ENCODE data around the gene CCDC87. TPM values are rescaled to one million over a fixed set of nuclear protein-coding genes. Genes with fewer than 3 reads are reported as not detected.

Gene CCDC87
- total and polyA plus RNA-seq, 2 of the 8 experiments (the other 6 are each of a cell fraction or from before 2014, with no cell fraction given), result 0.32 to 0.99 TPM

DNA sequence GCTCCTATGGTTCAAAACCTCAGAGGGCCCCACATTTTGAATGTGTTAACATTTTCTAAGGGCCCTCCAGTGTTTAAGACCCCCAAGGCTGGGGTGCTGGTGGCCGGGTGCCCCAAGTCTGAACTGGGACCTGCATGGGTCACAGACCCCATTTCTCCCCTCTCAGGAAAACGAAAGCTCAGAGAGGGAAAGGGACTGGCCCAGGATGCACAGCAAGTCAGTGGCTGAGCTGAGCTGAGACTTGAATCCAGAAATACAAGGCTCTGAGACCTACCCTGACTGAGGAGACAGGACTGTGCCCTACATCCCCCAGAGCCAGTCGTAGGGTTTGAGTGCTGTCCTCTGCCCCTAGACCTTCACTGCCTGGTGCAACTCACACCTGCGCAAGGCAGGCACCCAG lies 42.0 kb downstream of the CCDC87 start:
- H4K91ac ChIP-seq (replicated peaks; ENCODE audit: insufficient read length, low read length), result no peak overlapping the region
- DNase-seq (ENCODE audit: low read depth in 1 of 2, low spot score in 2 of 2) (no peak), FAIRE-seq (no peak)
- no peak overlapping the region for H3K4me3 ChIP-seq (ENCODE audit: extremely low read depth in 1 of 4, insufficient read depth in 2 of 4, low read depth in 3 of 4, low read length in 4 of 4)
- no peaks in the 10 kb centered on the region for H3K27me3 ChIP-seq (replicated peaks in 1 of 4; ENCODE audit: control insufficient read depth in 3 of 4, extremely low read depth in 1 of 4, insufficient read depth in 3 of 4, low read length in 3 of 4)
- H3K23me2 ChIP-seq (ENCODE audit: low read depth, low read length), result peaks cover 3% of the 10 kb centered on the region; the same call in 1 of the 2 replicates
- H3K4ac ChIP-seq (replicated peaks; ENCODE audit: insufficient read length, low read depth, low read length), result no peak overlapping the region
- H2BK15ac ChIP-seq (ENCODE audit: low read length), result no peak overlapping the region
- no peak overlapping the region for H3K23ac ChIP-seq (ENCODE audit: insufficient read length)
- H4K8ac ChIP-seq (ENCODE audit: extremely low read depth, insufficient read depth, low read length), result no peak overlapping the region
- peaks cover 5% of the 10 kb centered on the region; the same call in 1 of the 2 replicates for H3K79me1 ChIP-seq (ENCODE audit: low read depth, low read length)
- H3K9me3 ChIP-seq (ENCODE audit: insufficient read depth in 2 of 2, low read depth in 1 of 2, low read length in 1 of 2), result no peaks in the 10 kb centered on the region
- H2BK5ac ChIP-seq (ENCODE audit: low read depth, low read length), result no peak overlapping the region
- no peak overlapping the region for H2AFZ ChIP-seq (ENCODE audit: low read length)
- peaks cover 2 to 9% (median 6%) of the 10 kb centered on the region in 4 experiments; a peak in 4 of 8 replicates for H3K36me3 ChIP-seq (ENCODE audit: control insufficient read depth in 2 of 4, insufficient read depth in 4 of 4, low read length in 3 of 4)
- 96% methylated on average over 4 of the region's 4 CpGs; no CpG with 5 or more reads in 1 of the 2 experiments for WGBS, 2 experiments (ENCODE audit: extremely low coverage in 1 of 2, insufficient coverage in 1 of 2, insufficient read length in 1 of 2, insufficient replicate concordance in 2 of 2, low coverage in 1 of 2, low lambda C conversion rate in 2 of 2, missing lambda C conversion rate in 1 of 2)
- peaks cover 0 to 5% of the 10 kb centered on the region in 2 experiments for H4K20me1 ChIP-seq (replicated peaks in 1 of 2; ENCODE audit: control insufficient read depth in 1 of 2, insufficient read depth in 2 of 2, low read length in 2 of 2)
- H2AK5ac ChIP-seq (ENCODE audit: low read depth, low read length), result no peak overlapping the region
- no peak overlapping the region for H4K5ac ChIP-seq (ENCODE audit: insufficient read length, low read depth, low read length)
- no peak overlapping the region for H3K9ac ChIP-seq (replicated peaks in 1 of 4; ENCODE audit: extremely low read depth in 1 of 4, low read depth in 3 of 4, low read length in 3 of 4)
- ChIA-PET POLR2A (ENCODE audit: partially characterized antibody) (interaction anchor here (1.4 to 7.9 kb wide), 3 partner anchors 11 to 19 kb away, joined by 3 to 54 read pairs (median 8); no protein-coding TSS in a partner anchor), CTCF (ENCODE audit: partially characterized antibody) (interaction anchor here (1.0 to 1.4 kb wide), 4 partner anchors 11 to 60 kb away, joined by 3 to 4 read pairs (median 3); no protein-coding TSS in a partner anchor)
- H2BK120ac ChIP-seq (replicated peaks; ENCODE audit: low read depth, low read length), result no peak overlapping the region
- H3K56ac ChIP-seq (replicated peaks; ENCODE audit: insufficient read length, low read depth, low read length), result no peak overlapping the region
- no peak overlapping the region for H3K4me2 ChIP-seq (ENCODE audit: insufficient read depth in 1 of 2, low read depth in 2 of 2, low read length in 2 of 2)
- H2BK12ac ChIP-seq (ENCODE audit: low read depth, low read length), result no peak overlapping the region
- H3K27ac ChIP-seq (ENCODE audit: low read depth, low read length), result no peak overlapping the region
- peaks cover 0 to 15% (median 10%) of the 10 kb centered on the region in 4 experiments; a peak in 6 of 7 replicates for H3K4me1 ChIP-seq (replicated peaks in 1 of 4; ENCODE audit: control insufficient read depth in 3 of 4, insufficient read depth in 4 of 4, low read length in 3 of 4)
- no peaks in the 10 kb centered on the region; a peak in 1 of 4 replicates for H3K79me2 ChIP-seq (ENCODE audit: control insufficient read depth in 1 of 2, insufficient read depth in 2 of 2, low read length in 2 of 2)
- H3K18ac ChIP-seq (ENCODE audit: extremely low read depth, low read length), result no peak overlapping the region
- no peak overlapping the region for H2BK20ac ChIP-seq (ENCODE audit: low read length)
- H3K14ac ChIP-seq (ENCODE audit: insufficient read length), result no peak overlapping the region
- TF ChIP-seq, protein P1, sequence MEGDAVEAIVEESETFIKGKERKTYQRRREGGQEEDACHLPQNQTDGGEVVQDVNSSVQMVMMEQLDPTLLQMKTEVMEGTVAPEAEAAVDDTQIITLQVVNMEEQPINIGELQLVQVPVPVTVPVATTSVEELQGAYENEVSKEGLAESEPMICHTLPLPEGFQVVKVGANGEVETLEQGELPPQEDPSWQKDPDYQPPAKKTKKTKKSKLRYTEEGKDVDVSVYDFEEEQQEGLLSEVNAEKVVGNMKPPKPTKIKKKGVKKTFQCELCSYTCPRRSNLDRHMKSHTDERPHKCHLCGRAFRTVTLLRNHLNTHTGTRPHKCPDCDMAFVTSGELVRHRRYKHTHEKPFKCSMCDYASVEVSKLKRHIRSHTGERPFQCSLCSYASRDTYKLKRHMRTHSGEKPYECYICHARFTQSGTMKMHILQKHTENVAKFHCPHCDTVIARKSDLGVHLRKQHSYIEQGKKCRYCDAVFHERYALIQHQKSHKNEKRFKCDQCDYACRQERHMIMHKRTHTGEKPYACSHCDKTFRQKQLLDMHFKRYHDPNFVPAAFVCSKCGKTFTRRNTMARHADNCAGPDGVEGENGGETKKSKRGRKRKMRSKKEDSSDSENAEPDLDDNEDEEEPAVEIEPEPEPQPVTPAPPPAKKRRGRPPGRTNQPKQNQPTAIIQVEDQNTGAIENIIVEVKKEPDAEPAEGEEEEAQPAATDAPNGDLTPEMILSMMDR (IDR thresholded peaks at IDR 0.05; ENCODE audit: control extremely low read depth in 1 of 3, insufficient read depth in 1 of 3, low read depth in 1 of 3, low read length in 3 of 3), result no peak
